Stomach (tissue), 4 donors: Measurements from ENCODE around the gene WWP2.

Experiments used
- EP300 ChIP-seq: sonication (generic); formaldehyde crosslinking; IDR thresholded peaks from one replicate; pipeline ENCODE4 v1.6.1; 2017; ENCODE audit warnings: antibody characterized with exemption
- POLR2A ChIP-seq, 4 donors: fragments of 450-650 bp; IDR thresholded peaks; one replicate each; pipeline ENCODE4 v1.6.1; 2016; ENCODE audit warnings: antibody characterized with exemption in 4 of 4, control low read depth in 2 of 4, mild to moderate bottlenecking in 1 of 4, moderate library complexity in 1 of 4
- POLR2AphosphoS5 ChIP-seq, 3 donors: sonication (generic); formaldehyde crosslinking; IDR thresholded peaks; one replicate each; pipeline ENCODE4 v1.6.1; 2016; ENCODE audit warnings: antibody characterized with exemption in 3 of 3
- TF ChIP-seq, protein P1 (sequence below), 7 experiments: fragments of 450-650 bp in 4 of 7; fragments of 200-600 bp in 3 of 7; sonication (generic) in 3 of 7; IDR thresholded peaks; one replicate each; pipeline ENCODE4 v1.5.1; 2016 to 2019; ENCODE audit warnings: antibody characterized with exemption in 7 of 7, control low read depth in 2 of 7, mild to moderate bottlenecking in 1 of 7

DNA sequence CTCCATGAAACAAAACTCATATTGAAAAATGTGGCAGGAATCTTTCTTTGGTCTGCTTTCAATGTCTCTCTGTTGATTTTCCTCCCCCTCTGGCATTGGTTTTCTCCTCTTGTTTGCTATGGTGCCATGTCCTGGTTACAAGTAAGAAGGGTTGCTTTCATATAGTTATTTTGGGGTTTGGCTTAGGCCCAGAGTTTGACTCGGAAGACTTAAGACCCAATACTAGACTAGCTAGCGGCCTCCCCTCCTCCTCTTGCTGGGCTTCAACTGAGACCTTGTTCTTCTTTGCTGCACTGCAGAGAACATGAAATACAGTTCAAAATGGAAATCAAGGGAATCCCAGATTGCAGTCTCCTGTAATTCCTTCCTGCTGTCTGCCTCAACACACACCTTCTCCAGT, 159.0 kb downstream of the WWP2 start:
- TF ChIP-seq, protein P1, sequence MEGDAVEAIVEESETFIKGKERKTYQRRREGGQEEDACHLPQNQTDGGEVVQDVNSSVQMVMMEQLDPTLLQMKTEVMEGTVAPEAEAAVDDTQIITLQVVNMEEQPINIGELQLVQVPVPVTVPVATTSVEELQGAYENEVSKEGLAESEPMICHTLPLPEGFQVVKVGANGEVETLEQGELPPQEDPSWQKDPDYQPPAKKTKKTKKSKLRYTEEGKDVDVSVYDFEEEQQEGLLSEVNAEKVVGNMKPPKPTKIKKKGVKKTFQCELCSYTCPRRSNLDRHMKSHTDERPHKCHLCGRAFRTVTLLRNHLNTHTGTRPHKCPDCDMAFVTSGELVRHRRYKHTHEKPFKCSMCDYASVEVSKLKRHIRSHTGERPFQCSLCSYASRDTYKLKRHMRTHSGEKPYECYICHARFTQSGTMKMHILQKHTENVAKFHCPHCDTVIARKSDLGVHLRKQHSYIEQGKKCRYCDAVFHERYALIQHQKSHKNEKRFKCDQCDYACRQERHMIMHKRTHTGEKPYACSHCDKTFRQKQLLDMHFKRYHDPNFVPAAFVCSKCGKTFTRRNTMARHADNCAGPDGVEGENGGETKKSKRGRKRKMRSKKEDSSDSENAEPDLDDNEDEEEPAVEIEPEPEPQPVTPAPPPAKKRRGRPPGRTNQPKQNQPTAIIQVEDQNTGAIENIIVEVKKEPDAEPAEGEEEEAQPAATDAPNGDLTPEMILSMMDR (IDR thresholded peaks at IDR 0.05), result no peak
- TF ChIP-seq POLR2AphosphoS5 (IDR thresholded peaks at IDR 0.05) (no peak), POLR2A (IDR thresholded peaks at IDR 0.05) (no peak), EP300 (no peak)
